Hematopoietic multipotent progenitor cell (in vitro differentiated cells): ENCODE results near the gene APOBEC4. TPM values are rescaled to one million over a fixed set of nuclear protein-coding genes. Genes with fewer than 3 reads are reported as not detected.

ENCODE experiments used
- DNase-seq, 3 donors: peaks; one replicate each; pipeline ENCODE4 v3.0.0-alpha.2; 2011 to 2015; ENCODE audit warnings: low read depth in 2 of 3, low spot score in 2 of 3
- total RNA-seq: library from RNA; depleted of rRNA; stranded (reverse); fragments of >200 nt; gene quantifications from one replicate; pipeline ENCODE4 v1.2.3, GENCODE V29; 2012

Gene APOBEC4
- total RNA-seq, 1 donor = not detected

- DNase-seq = no peak
Measured at GRCh38 chr1:183607322-183607980, 45.7 kb downstream of the APOBEC4 start.

GRCh38 chr1:183605904-183606303 lies 47.2 kb downstream of the APOBEC4 start:
- DNase-seq = no peak

GRCh38 chr1:183604815-183605214 lies 48.3 kb downstream of the APOBEC4 start:
- DNase-seq = no peak

- DNase-seq = peak in 1 of 3 donors; percentile 37
Measured at GRCh38 chr1:183604038-183604808, 48.9 kb downstream of the APOBEC4 start.

GRCh38 chr1:183602510-183602909 lies 50.6 kb downstream of the APOBEC4 start:
- DNase-seq = no peak

- DNase-seq = no peak
Measured at GRCh38 chr1:183600634-183601033, 52.5 kb downstream of the APOBEC4 start.

GRCh38 chr1:183600136-183600535 lies 53.0 kb downstream of the APOBEC4 start:
- no peak for DNase-seq

GRCh38 chr1:183598386-183598785 lies 54.7 kb downstream of the APOBEC4 start:
- no peak for DNase-seq

- DNase-seq = no peak
Measured at GRCh38 chr1:183597656-183598347, 55.3 kb downstream of the APOBEC4 start.

- no peak for DNase-seq
Measured at GRCh38 chr1:183596500-183596899, 56.6 kb downstream of the APOBEC4 start.

Other genes with a start within 250 kb of the APOBEC4 start
- under 0.01 TPM for gene NMNAT2, start 234.9 kb downstream of the APOBEC4 start, total RNA-seq
- gene SMG7, start 180.8 kb downstream of the APOBEC4 start, total RNA-seq = 30.7 TPM
- gene NCF2, start 62.9 kb downstream of the APOBEC4 start, total RNA-seq = 3.0 TPM
- 35.0 TPM for gene ARPC5, start 17.5 kb downstream of the APOBEC4 start, total RNA-seq
- 0.27 TPM for gene RGL1, start 151.8 kb upstream of the APOBEC4 start, total RNA-seq